ENCODE measurements around the gene IGSF9. TPM values are rescaled to one million over a fixed set of nuclear protein-coding genes. Genes with fewer than 3 reads are reported as not detected.

The IGSF9 gene
- polyA plus RNA-seq, 1 donor from 2014 or later = 11.8 TPM

DNA sequence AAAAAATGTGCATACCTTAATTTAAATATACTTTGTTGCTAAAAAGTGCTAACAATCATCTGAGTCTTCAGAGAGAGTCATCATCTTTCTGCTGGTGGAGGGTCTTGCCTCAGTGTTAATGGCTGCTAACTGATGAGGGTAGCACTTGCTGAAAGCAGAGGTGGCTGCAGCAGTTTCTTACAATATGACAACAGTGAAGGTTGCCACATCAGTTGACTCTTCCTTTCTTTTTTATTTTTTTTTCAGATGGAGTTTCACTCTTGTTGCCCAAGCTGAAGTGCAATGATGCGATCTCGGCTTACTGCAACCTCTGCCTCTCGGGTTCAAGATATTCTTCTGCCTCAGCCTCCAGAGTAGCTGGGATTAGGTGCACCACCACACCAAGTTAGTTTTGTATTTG is 42.9 kb downstream of the IGSF9 start:
- Histone ChIP-seq H3K27ac (ENCODE audit: low read length) (no peak overlapping the region), H4K20me1 (ENCODE audit: insufficient read depth) (no peaks in the 10 kb centered on the region), H2AFZ (ENCODE audit: low read depth, low read length) (no peak overlapping the region), H3K79me2 (replicated peaks; ENCODE audit: insufficient read depth, low read length) (no peaks in the 10 kb centered on the region), H3K9me3 (ENCODE audit: low read length) (no peaks in the 10 kb centered on the region), H3F3A (ENCODE audit: insufficient read depth, low read length, poor library complexity, severe bottlenecking) (no peaks in the 10 kb centered on the region), H3K9me2 (ENCODE audit: insufficient read depth, low read length) (no peaks in the 10 kb centered on the region), H3K36me3 (ENCODE audit: insufficient read depth, low read length) (no peaks in the 10 kb centered on the region), H3K4me3 (ENCODE audit: low read length) (no peak overlapping the region), H3K4me2 (ENCODE audit: low read length) (no peak overlapping the region), H3K9ac (ENCODE audit: low read length) (no peak overlapping the region), H3K27me3 (ENCODE audit: insufficient read depth, low read depth, low read length) (no peaks in the 10 kb centered on the region)
- no peak for TF ChIP-seq TAF1 (IDR thresholded peaks at IDR 0.05; ENCODE audit: low read depth)
- no peak for TF ChIP-seq EZH2 (IDR thresholded peaks at IDR 0.05; ENCODE audit: borderline replicate concordance, insufficient read depth, low read length, poor library complexity, severe bottlenecking)
- TF ChIP-seq POLR2AphosphoS5 (IDR thresholded peaks at IDR 0.05) = no peak
- no peak for TF ChIP-seq CTCF (IDR thresholded peaks at IDR 0.05; ENCODE audit: poor library complexity, severe bottlenecking)
- TF ChIP-seq MXI1 (conservative IDR thresholded peaks at IDR 0.05; ENCODE audit: poor library complexity, severe bottlenecking) = no peak
- TF ChIP-seq SMC3 (conservative IDR thresholded peaks at IDR 0.05; ENCODE audit: poor library complexity) = no peak

GRCh38 chr1:159900755-159901360 is 44.6 kb downstream of the IGSF9 start:
- Histone ChIP-seq H2AFZ (ENCODE audit: low read depth, low read length) (no peak overlapping the region), H4K20me1 (ENCODE audit: insufficient read depth) (no peaks in the 10 kb centered on the region), H3K9me2 (ENCODE audit: insufficient read depth, low read length) (no peaks in the 10 kb centered on the region), H3K27ac (ENCODE audit: low read length) (no peak overlapping the region), H3K36me3 (ENCODE audit: insufficient read depth, low read length) (no peaks in the 10 kb centered on the region), H3K9me3 (ENCODE audit: low read length) (no peaks in the 10 kb centered on the region), H3K4me3 (ENCODE audit: low read length) (no peak overlapping the region), H3K4me2 (ENCODE audit: low read length) (no peak overlapping the region), H3K9ac (ENCODE audit: low read length) (no peak overlapping the region), H3K79me2 (replicated peaks; ENCODE audit: insufficient read depth, low read length) (no peaks in the 10 kb centered on the region), H3F3A (ENCODE audit: insufficient read depth, low read length, poor library complexity, severe bottlenecking) (no peaks in the 10 kb centered on the region), H3K27me3 (ENCODE audit: insufficient read depth, low read depth, low read length) (no peaks in the 10 kb centered on the region)
- TF ChIP-seq RAD21 (conservative IDR thresholded peaks at IDR 0.05) (no peak), REST (IDR thresholded peaks at IDR 0.05; ENCODE audit: borderline replicate concordance) (no peak), EZH2 (IDR thresholded peaks at IDR 0.05; ENCODE audit: borderline replicate concordance, insufficient read depth, low read length, poor library complexity, severe bottlenecking) (no peak), MXI1 (conservative IDR thresholded peaks at IDR 0.05; ENCODE audit: poor library complexity, severe bottlenecking) (no peak), EP300 (conservative IDR thresholded peaks at IDR 0.05; ENCODE audit: poor library complexity, severe bottlenecking) (no peak), POLR2AphosphoS5 (IDR thresholded peaks at IDR 0.05) (no peak), TAF1 (IDR thresholded peaks at IDR 0.05; ENCODE audit: low read depth) (no peak), CTCF (IDR thresholded peaks at IDR 0.05; ENCODE audit: poor library complexity, severe bottlenecking) (no peak), SMC3 (conservative IDR thresholded peaks at IDR 0.05; ENCODE audit: poor library complexity) (no peak)

All from neural cell (in vitro differentiated cells).